Chondrocyte (in vitro differentiated cells): ENCODE measurements around the gene AP1AR. TPM values are rescaled to one million over a fixed set of nuclear protein-coding genes. Genes with fewer than 3 reads are reported as not detected.

Experiments used
- DNase-seq: peaks from one replicate; pipeline ENCODE4 v3.0.0; 2021; ENCODE audit warnings: mixed read lengths, low spot score
- H3K27ac Mint-ChIP-seq: one replicate; pipeline ENCODE4 v1.8.0; 2021; ENCODE audit warnings: mild to moderate bottlenecking, moderate library complexity, mixed read lengths; ENCODE audit not compliant: unreplicated experiment
- H3K27me3 Mint-ChIP-seq: 2 replicates; pipeline ENCODE4 v1.8.0; 2021; ENCODE audit warnings: low read depth, mixed read lengths
- H3K36me3 Mint-ChIP-seq: 2 replicates; pipeline ENCODE4 v1.8.0; 2021; ENCODE audit warnings: low read depth, mixed read lengths
- H3K4me1 Mint-ChIP-seq: 2 replicates; pipeline ENCODE4 v1.8.0; 2021; ENCODE audit warnings: low read depth, mild to moderate bottlenecking, mixed read lengths
- H3K4me3 Mint-ChIP-seq: one replicate; pipeline ENCODE4 v1.8.0; 2021; ENCODE audit warnings: mild to moderate bottlenecking, moderate library complexity, mixed read lengths; ENCODE audit not compliant: unreplicated experiment
- H3K9me3 Mint-ChIP-seq: 2 replicates; pipeline ENCODE4 v1.8.0; 2021; ENCODE audit warnings: low read depth, mixed read lengths
- total RNA-seq: library from RNA; stranded (reverse); gene quantifications from 3 replicates; pipeline ENCODE4 v1.2.1, GENCODE V29; 2021
- TF ChIP-seq, protein P1 (sequence below): fragments of 200-600 bp; sonication (generic); IDR thresholded peaks from 2 replicates; pipeline ENCODE4 v1.5.0; 2021; ENCODE audit warnings: antibody characterized with exemption, mild to moderate bottlenecking, moderate library complexity

The AP1AR gene
- total RNA-seq, 1 donor from 2014 or later: 15.0 TPM

DNA sequence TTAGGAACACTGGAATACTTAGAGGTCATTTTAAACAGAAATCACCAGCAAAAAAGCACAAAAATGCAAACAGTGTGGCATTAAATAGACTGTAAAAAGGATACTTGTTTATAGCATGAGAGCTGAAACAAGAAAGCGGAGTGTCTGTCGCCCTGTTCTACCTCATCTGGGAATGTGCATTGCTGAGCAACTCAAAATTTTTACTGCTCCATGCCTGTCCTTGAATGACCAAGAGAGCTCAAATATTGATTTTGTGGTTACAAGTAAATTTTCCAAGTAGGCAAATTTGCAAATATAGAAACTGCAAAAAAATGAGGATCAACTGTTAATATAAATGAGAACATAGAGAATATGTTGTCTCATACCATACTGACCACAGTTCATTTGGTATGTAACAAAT lies 25.5 kb downstream of the AP1AR start:
- Mint-ChIP-seq H3K27ac (no peak overlapping the region), H3K27me3 (no peaks in the 10 kb centered on the region), H3K4me1 (peaks cover 5% of the 10 kb centered on the region), H3K4me3 (no peak overlapping the region), H3K36me3 (no peaks in the 10 kb centered on the region), H3K9me3 (no peaks in the 10 kb centered on the region)
- TF ChIP-seq, protein P1, sequence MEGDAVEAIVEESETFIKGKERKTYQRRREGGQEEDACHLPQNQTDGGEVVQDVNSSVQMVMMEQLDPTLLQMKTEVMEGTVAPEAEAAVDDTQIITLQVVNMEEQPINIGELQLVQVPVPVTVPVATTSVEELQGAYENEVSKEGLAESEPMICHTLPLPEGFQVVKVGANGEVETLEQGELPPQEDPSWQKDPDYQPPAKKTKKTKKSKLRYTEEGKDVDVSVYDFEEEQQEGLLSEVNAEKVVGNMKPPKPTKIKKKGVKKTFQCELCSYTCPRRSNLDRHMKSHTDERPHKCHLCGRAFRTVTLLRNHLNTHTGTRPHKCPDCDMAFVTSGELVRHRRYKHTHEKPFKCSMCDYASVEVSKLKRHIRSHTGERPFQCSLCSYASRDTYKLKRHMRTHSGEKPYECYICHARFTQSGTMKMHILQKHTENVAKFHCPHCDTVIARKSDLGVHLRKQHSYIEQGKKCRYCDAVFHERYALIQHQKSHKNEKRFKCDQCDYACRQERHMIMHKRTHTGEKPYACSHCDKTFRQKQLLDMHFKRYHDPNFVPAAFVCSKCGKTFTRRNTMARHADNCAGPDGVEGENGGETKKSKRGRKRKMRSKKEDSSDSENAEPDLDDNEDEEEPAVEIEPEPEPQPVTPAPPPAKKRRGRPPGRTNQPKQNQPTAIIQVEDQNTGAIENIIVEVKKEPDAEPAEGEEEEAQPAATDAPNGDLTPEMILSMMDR: no peak
- DNase-seq: no peak

DNA sequence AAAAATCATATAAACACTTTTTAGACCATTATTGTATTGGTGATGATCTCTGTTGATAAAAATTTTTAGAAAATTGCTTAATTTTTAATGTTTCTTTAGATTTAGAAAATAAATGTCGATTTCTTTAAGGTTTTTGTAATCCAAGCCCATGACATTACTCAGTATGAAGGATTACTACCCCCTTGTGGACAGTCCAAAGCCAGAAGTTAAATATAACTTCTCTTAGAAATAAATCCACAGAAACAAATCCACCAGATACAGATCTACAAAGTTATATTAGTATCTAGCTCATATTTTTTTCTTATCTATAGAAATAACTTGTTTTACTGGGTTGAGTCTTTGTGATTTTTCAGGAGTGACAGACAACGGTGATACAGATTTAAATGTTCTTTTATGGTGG lies 35.2 kb downstream of the AP1AR start:
- H3K4me3 Mint-ChIP-seq: no peak overlapping the region
- TF ChIP-seq, protein P1: peak; percentile 79
- H3K9me3 Mint-ChIP-seq: peaks cover 5% of the 10 kb centered on the region
- H3K27me3 Mint-ChIP-seq: no peaks in the 10 kb centered on the region
- DNase-seq: no peak
- H3K4me1 Mint-ChIP-seq: peaks cover 3% of the 10 kb centered on the region
- no peak overlapping the region for H3K27ac Mint-ChIP-seq
- peaks cover 9% of the 10 kb centered on the region for H3K36me3 Mint-ChIP-seq

DNA sequence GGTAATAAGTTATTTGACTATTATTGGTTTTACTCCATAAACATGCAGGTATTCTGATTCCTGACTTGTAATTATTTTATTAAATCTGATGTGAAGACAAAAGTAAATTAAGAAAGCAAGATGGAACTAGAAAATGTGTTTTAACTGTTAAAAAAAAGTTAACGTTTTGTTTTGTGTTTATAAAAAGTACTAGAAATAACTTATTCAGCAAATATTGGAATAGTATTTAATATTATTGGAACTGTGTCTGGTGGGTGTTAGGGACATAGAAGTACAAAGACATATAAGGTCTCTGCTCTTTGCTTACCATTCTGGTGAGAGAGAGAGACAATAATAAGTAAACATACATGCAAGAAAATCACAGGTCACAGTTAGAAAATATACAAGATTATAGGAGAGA lies 38.5 kb downstream of the AP1AR start:
- DNase-seq: no peak
- Mint-ChIP-seq H3K9me3 (peaks cover 13% of the 10 kb centered on the region), H3K4me3 (no peak overlapping the region), H3K27ac (no peak overlapping the region), H3K36me3 (peaks cover 15% of the 10 kb centered on the region), H3K4me1 (peaks cover 10% of the 10 kb centered on the region), H3K27me3 (no peaks in the 10 kb centered on the region)
- TF ChIP-seq, protein P1: no peak

DNA sequence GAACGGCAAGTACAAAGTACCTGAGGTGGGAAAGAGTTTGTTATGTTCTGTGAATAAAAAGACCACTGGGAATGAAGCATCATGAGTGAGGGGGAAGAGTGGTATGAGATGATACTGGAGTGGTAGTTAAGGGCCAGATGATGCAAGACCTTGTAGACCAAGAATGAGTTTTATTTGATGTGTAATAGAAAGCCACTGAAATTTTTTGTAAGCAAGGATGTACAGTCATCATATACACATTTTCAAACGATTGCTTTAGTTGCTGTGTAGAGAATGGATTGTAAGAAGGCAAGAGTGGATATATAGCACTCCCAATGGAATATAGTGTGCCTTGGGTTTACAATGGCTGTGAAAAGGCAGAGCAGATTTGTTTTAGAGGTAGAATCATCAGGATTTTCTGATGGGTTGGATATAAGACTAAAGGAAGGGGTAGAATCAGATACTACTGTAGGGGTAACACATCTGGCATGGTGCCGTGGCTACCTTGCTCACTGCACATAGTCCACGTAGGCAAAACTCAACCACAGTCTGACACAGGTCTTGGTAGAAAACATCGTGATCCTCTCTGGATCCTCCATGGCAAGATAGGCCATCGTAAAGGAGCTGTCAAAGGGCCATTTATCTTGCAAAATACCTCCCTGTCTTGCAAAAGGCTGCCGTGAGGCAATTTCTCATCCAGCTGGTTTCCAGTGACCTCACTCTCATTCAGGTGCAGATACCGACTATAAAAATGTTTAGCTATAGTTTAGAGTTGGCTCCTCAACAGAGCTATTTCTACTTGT lies 39.2 kb downstream of the AP1AR start:
- no peak for DNase-seq
- peaks cover 17% of the 10 kb centered on the region for H3K36me3 Mint-ChIP-seq

DNA sequence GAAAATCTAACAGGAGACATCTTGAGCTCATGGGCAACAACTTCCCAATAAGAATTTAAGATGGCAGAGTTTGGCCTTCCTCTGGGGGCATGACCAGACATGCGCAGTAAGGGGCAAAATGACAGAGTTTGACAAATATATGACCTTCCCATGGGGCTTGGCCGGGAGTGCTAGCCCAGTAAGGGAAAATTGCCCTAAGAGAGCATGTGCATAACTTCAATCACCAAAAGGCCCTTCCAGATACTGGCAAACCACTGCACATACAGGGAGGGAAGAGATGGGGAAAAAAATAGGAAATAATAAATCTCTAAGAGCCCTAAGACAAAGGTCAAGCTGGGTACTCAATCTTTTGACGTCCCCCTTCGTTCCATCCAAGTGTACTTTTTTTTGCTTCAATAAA lies 40.7 kb downstream of the AP1AR start:
- H3K27ac Mint-ChIP-seq: no peak overlapping the region
- peaks cover 13% of the 10 kb centered on the region for H3K9me3 Mint-ChIP-seq
- H3K27me3 Mint-ChIP-seq: no peaks in the 10 kb centered on the region

More for the DNA sequence above, 39.2 kb downstream of the AP1AR start:
- TF ChIP-seq, protein P1: no peak
- H3K27me3 Mint-ChIP-seq: no peaks in the 10 kb centered on the region
- peaks cover 10% of the 10 kb centered on the region for H3K4me1 Mint-ChIP-seq
- no peak overlapping the region for H3K4me3 Mint-ChIP-seq
- H3K27ac Mint-ChIP-seq: no peak overlapping the region
- peaks cover 13% of the 10 kb centered on the region for H3K9me3 Mint-ChIP-seq

More for the DNA sequence above, 40.7 kb downstream of the AP1AR start:
- Mint-ChIP-seq H3K4me1 (peaks cover 10% of the 10 kb centered on the region), H3K4me3 (no peak overlapping the region), H3K36me3 (peaks cover 21% of the 10 kb centered on the region)
- TF ChIP-seq, protein P1: no peak
- DNase-seq: no peak
